Neural cell (in vitro differentiated cells): ENCODE measurements around the gene SLC22A31. TPM values are rescaled to one million over a fixed set of nuclear protein-coding genes. Genes with fewer than 3 reads are reported as not detected.

ENCODE experiments used
- H2AFZ ChIP-seq: fragments of 200-600, 300-800 bp; sonication (generic), shearing (Covaris generic); 2 replicates; pipeline ENCODE4 v1.6.0; 2014; ENCODE audit warnings: low read depth, mild to moderate bottlenecking, antibody characterized with exemption, low read length, moderate library complexity
- H3F3A ChIP-seq: fragments of 200-600 bp; shearing (Covaris generic); 2 replicates; pipeline ENCODE4 v1.6.1; 2016; ENCODE audit warnings: mild to moderate bottlenecking, moderate library complexity, mixed read lengths, antibody characterized with exemption, low read length; ENCODE audit not compliant: insufficient read depth, poor library complexity, severe bottlenecking
- H3K27ac ChIP-seq: fragments of 200-600, 300-800 bp; sonication (generic), shearing (Covaris generic); 2 replicates; pipeline ENCODE4 v1.5.1; 2014; ENCODE audit warnings: mild to moderate bottlenecking, low read length, moderate library complexity
- H3K27me3 ChIP-seq: fragments of 300-800, 200-600 bp; sonication (generic), shearing (Covaris generic); 2 replicates; pipeline ENCODE4 v1.6.0; 2014; ENCODE audit warnings: mild to moderate bottlenecking, low read depth, low read length, moderate library complexity; ENCODE audit not compliant: insufficient read depth
- H3K36me3 ChIP-seq: fragments of 300-800, 200-600 bp; sonication (generic), shearing (Covaris generic); 2 replicates; pipeline ENCODE4 v1.5.1; 2014; ENCODE audit warnings: mild to moderate bottlenecking, antibody characterized with exemption, low read length, moderate library complexity; ENCODE audit not compliant: insufficient read depth
- H3K4me2 ChIP-seq: fragments of 300-800, 200-600 bp; sonication (generic), shearing (Covaris generic); 2 replicates; pipeline ENCODE4 v1.6.0; 2014; ENCODE audit warnings: mild to moderate bottlenecking, low read length
- H3K4me3 ChIP-seq: fragments of 300-800, 200-600 bp; sonication (generic), shearing (Covaris generic); 2 replicates; pipeline ENCODE4 v1.5.1; 2014; ENCODE audit warnings: mild to moderate bottlenecking, low read length, moderate library complexity
- H3K79me2 ChIP-seq: fragments of 200-600 bp; shearing (Covaris generic); replicated peaks from 2 replicates; pipeline ENCODE4 v1.6.0; 2014; ENCODE audit warnings: mild to moderate bottlenecking, low read length, moderate library complexity; ENCODE audit not compliant: insufficient read depth
- H3K9ac ChIP-seq: fragments of 300-800, 200-600 bp; sonication (generic), shearing (Covaris generic); 2 replicates; pipeline ENCODE4 v1.6.1; 2016; ENCODE audit warnings: mild to moderate bottlenecking, low read length, mixed read lengths
- H3K9me2 ChIP-seq: fragments of 200-600 bp; shearing (Covaris generic); 2 replicates; pipeline ENCODE4 v1.6.1; 2016; ENCODE audit warnings: mild to moderate bottlenecking, low read length, mixed read lengths; ENCODE audit not compliant: insufficient read depth
- H3K9me3 ChIP-seq: fragments of 200-600, 300-800 bp; sonication (generic), shearing (Covaris generic); 2 replicates; pipeline ENCODE4 v1.6.1; 2016; ENCODE audit warnings: mild to moderate bottlenecking, mixed run types, low read length, moderate library complexity, mixed read lengths
- H4K20me1 ChIP-seq: fragments of 200-600 bp; shearing (Covaris generic); 2 replicates; pipeline ENCODE4 v1.6.1; 2016; ENCODE audit warnings: mild to moderate bottlenecking, mixed run types; ENCODE audit not compliant: insufficient read depth
- EP300 ChIP-seq: fragments of 450-650 bp; conservative IDR thresholded peaks from 2 replicates; pipeline ENCODE4 v1.6.1; 2014; ENCODE audit warnings: antibody characterized with exemption, mild to moderate bottlenecking, moderate library complexity; ENCODE audit not compliant: poor library complexity, severe bottlenecking
- EZH2 ChIP-seq: fragments of 200-600, 300-800 bp; shearing (Covaris generic), sonication (generic); IDR thresholded peaks from 2 replicates; pipeline ENCODE4 v1.6.1; 2014; ENCODE audit warnings: antibody characterized with exemption, low read length, borderline replicate concordance, mild to moderate bottlenecking; ENCODE audit not compliant: insufficient read depth, poor library complexity, severe bottlenecking
- MXI1 ChIP-seq: fragments of 450-650 bp; conservative IDR thresholded peaks from 2 replicates; pipeline ENCODE4 v1.6.1; 2014; ENCODE audit warnings: antibody characterized with exemption, mild to moderate bottlenecking; ENCODE audit not compliant: poor library complexity, severe bottlenecking
- POLR2AphosphoS5 ChIP-seq: IDR thresholded peaks from 2 replicates; pipeline ENCODE4 v1.6.1; 2012
- RAD21 ChIP-seq: fragments of 450-650 bp; conservative IDR thresholded peaks from 2 replicates; pipeline ENCODE4 v1.6.1; 2014; ENCODE audit warnings: antibody characterized with exemption, mild to moderate bottlenecking, moderate library complexity
- SMC3 ChIP-seq: fragments of 450-650 bp; conservative IDR thresholded peaks from 2 replicates; pipeline ENCODE4 v1.6.1; 2014; ENCODE audit warnings: antibody characterized with exemption, mild to moderate bottlenecking, moderate library complexity; ENCODE audit not compliant: poor library complexity
- TAF1 ChIP-seq: IDR thresholded peaks from 2 replicates; pipeline ENCODE4 v1.6.1; 2012; ENCODE audit warnings: low read depth
- polyA plus RNA-seq: library from polyadenylated mRNA; depleted of rRNA; stranded (reverse); fragments of >200 nt; gene quantifications from 2 replicates; pipeline ENCODE4 v1.2.3, GENCODE V29; 2014
- TF ChIP-seq, protein P1 (sequence below): fragments of 450-650 bp; IDR thresholded peaks from 2 replicates; pipeline ENCODE4 v1.5.1; 2014; ENCODE audit warnings: antibody characterized with exemption, mild to moderate bottlenecking, moderate library complexity; ENCODE audit not compliant: poor library complexity, severe bottlenecking
- TF ChIP-seq, protein P2 (sequence below): IDR thresholded peaks from 2 replicates; pipeline ENCODE4 v1.6.1; 2012; ENCODE audit warnings: borderline replicate concordance

SLC22A31 gene
- polyA plus RNA-seq, 1 donor from 2014 or later, result not detected

- Histone ChIP-seq H2AFZ (no peak overlapping the region), H3K27me3 (no peaks in the 10 kb centered on the region), H3K27ac (no peak overlapping the region), H3K9me3 (no peaks in the 10 kb centered on the region), H3K4me3 (no peak overlapping the region), H3K79me2 (no peaks in the 10 kb centered on the region), H3K36me3 (no peaks in the 10 kb centered on the region), H3K9ac (no peak overlapping the region), H4K20me1 (no peaks in the 10 kb centered on the region), H3K9me2 (no peaks in the 10 kb centered on the region), H3K4me2 (no peak overlapping the region), H3F3A (no peaks in the 10 kb centered on the region)
- TF ChIP-seq EP300 (no peak), SMC3 (no peak), POLR2AphosphoS5 (no peak), TAF1 (no peak), MXI1 (no peak), EZH2 (no peak), RAD21 (no peak)
- TF ChIP-seq, protein P1, sequence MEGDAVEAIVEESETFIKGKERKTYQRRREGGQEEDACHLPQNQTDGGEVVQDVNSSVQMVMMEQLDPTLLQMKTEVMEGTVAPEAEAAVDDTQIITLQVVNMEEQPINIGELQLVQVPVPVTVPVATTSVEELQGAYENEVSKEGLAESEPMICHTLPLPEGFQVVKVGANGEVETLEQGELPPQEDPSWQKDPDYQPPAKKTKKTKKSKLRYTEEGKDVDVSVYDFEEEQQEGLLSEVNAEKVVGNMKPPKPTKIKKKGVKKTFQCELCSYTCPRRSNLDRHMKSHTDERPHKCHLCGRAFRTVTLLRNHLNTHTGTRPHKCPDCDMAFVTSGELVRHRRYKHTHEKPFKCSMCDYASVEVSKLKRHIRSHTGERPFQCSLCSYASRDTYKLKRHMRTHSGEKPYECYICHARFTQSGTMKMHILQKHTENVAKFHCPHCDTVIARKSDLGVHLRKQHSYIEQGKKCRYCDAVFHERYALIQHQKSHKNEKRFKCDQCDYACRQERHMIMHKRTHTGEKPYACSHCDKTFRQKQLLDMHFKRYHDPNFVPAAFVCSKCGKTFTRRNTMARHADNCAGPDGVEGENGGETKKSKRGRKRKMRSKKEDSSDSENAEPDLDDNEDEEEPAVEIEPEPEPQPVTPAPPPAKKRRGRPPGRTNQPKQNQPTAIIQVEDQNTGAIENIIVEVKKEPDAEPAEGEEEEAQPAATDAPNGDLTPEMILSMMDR, result no peak
- TF ChIP-seq, protein P2, sequence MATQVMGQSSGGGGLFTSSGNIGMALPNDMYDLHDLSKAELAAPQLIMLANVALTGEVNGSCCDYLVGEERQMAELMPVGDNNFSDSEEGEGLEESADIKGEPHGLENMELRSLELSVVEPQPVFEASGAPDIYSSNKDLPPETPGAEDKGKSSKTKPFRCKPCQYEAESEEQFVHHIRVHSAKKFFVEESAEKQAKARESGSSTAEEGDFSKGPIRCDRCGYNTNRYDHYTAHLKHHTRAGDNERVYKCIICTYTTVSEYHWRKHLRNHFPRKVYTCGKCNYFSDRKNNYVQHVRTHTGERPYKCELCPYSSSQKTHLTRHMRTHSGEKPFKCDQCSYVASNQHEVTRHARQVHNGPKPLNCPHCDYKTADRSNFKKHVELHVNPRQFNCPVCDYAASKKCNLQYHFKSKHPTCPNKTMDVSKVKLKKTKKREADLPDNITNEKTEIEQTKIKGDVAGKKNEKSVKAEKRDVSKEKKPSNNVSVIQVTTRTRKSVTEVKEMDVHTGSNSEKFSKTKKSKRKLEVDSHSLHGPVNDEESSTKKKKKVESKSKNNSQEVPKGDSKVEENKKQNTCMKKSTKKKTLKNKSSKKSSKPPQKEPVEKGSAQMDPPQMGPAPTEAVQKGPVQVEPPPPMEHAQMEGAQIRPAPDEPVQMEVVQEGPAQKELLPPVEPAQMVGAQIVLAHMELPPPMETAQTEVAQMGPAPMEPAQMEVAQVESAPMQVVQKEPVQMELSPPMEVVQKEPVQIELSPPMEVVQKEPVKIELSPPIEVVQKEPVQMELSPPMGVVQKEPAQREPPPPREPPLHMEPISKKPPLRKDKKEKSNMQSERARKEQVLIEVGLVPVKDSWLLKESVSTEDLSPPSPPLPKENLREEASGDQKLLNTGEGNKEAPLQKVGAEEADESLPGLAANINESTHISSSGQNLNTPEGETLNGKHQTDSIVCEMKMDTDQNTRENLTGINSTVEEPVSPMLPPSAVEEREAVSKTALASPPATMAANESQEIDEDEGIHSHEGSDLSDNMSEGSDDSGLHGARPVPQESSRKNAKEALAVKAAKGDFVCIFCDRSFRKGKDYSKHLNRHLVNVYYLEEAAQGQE, result no peak
Measured at GRCh38 chr16:89163297-89163696, 37.0 kb downstream of the SLC22A31 start.

DNA sequence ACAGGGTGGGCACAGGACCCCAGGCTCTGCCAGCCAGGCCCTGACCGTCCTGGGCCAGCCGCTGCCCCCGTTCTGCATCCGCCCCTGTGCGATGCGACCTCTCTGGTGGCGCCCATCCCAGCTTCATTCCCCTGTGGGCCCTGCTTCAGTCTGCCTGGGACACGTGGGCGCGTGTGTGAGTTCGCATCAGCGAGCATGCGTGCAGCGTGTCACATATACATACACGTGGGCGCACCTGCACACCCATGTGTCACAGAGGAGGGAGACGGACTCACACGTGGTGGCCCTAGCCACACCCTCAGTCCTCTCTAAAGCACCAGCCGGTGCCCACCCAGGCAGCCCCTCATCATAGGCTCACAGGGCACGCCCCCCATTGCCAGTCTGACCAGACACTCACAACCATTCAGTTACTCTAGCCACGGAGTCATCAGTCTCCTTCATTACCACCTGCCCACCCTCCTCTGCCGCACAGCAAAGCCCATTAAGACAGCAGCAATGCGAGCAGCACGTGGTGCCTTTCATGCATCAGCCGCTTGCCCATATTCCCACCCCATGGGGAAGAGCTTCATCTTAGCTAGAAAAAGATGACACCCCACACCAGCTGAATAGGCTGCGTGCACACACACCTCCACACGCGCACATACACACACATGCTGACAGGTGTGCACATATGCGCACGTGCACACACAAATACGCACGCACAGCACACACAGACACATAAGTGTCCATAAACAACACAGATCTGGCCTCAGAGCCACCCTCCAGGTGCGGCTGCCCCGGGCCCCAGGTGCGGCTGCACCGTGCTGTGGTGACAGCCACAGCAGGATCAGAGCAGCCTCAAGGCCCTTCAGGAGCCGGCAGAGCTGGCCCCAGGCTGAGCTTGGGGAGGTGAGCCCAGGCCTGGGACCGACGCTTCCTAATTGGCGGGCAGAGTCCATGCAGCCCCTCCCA, 38.3 kb downstream of the SLC22A31 start:
- Histone ChIP-seq H3F3A (no peaks in the 10 kb centered on the region), H3K36me3 (no peaks in the 10 kb centered on the region), H3K9ac (no peak overlapping the region), H3K9me2 (no peaks in the 10 kb centered on the region), H3K27me3 (no peaks in the 10 kb centered on the region), H4K20me1 (no peaks in the 10 kb centered on the region), H3K9me3 (no peaks in the 10 kb centered on the region), H3K79me2 (no peaks in the 10 kb centered on the region), H3K4me2 (no peak overlapping the region), H3K27ac (no peak overlapping the region), H2AFZ (no peak overlapping the region), H3K4me3 (no peak overlapping the region)
- no peak for TF ChIP-seq RAD21
